HEK293 (cell line): ENCODE results near the gene SPATS1.

ENCODE experiments used
- CTCF ChIP-seq: fragments of 450-650 bp; formaldehyde crosslinking; IDR thresholded peaks from 2 replicates; pipeline ENCODE4 v1.5.1; 2016; ENCODE audit warnings: missing biosample characterization, missing genetic modification characterization
- GLIS2 ChIP-seq: fragments of 450-650 bp; formaldehyde crosslinking; IDR thresholded peaks from 2 replicates; pipeline ENCODE4 v1.5.1; 2016; ENCODE audit warnings: missing biosample characterization, missing genetic modification characterization
- PBX3 ChIP-seq: sonication (generic); formaldehyde crosslinking; IDR thresholded peaks from 2 replicates; pipeline ENCODE4 v1.8.1; 2022; ENCODE audit warnings: mild to moderate bottlenecking, moderate library complexity, missing genetic modification reagents
- PRDM10 ChIP-seq: fragments of 450-650 bp; formaldehyde crosslinking; IDR thresholded peaks from 2 replicates; pipeline ENCODE4 v1.5.1; 2016; ENCODE audit warnings: missing biosample characterization, missing genetic modification characterization
- ZBTB17 ChIP-seq: fragments of 450-650 bp; formaldehyde crosslinking; IDR thresholded peaks from 2 replicates; pipeline ENCODE4 v1.5.1; 2016; ENCODE audit warnings: missing biosample characterization, missing genetic modification characterization
- ZNF184 ChIP-seq: fragments of 450-650 bp; IDR thresholded peaks from 2 replicates; pipeline ENCODE4 v1.5.1; 2018; ENCODE audit warnings: missing biosample characterization, mild to moderate bottlenecking, missing genetic modification characterization

- TF ChIP-seq CTCF (tag by site-specific recombination) = no peak
- TF ChIP-seq PBX3 (CRISPR knock-in tag) = peak; percentile 51; the same call in 1 of the 2 replicates
- no peak for TF ChIP-seq ZBTB17 (tag by site-specific recombination)
- TF ChIP-seq ZNF184 (tag by site-specific recombination) = no peak
- TF ChIP-seq PRDM10 (tag by site-specific recombination) = no peak
- peak; percentile 74 for TF ChIP-seq GLIS2
Measured at GRCh38 chr6:44297063-44298038, 45.1 kb upstream of the SPATS1 start.
